Mononuclear cell (primary cell): ENCODE results near the gene ATF7IP2. TPM values are rescaled to one million over a fixed set of nuclear protein-coding genes. Genes with fewer than 3 reads are reported as not detected.
A peak's percentile ranks its signal among the peaks of the same experiment; 100 is the strongest.
"Not testable (repeated sequence)": the region's sequence is repeated elsewhere in the genome, so short reads cannot be mapped to it uniquely, and the experiment has no call there.

Experiments used
- H3K27me3 ChIP-seq: 2 replicates; pipeline ENCODE4 v1.6.0; 2011; ENCODE audit warnings: low read length, control low read depth; ENCODE audit not compliant: insufficient read depth
- H3K4me1 ChIP-seq: 2 replicates; pipeline ENCODE4 v1.5.1; 2011; ENCODE audit warnings: mild to moderate bottlenecking, low read length, control low read depth; ENCODE audit not compliant: insufficient read depth
- H3K4me3 ChIP-seq: 2 replicates; pipeline ENCODE4 v1.5.1; 2011; ENCODE audit warnings: mild to moderate bottlenecking, low read length, moderate library complexity
- H3K9me3 ChIP-seq: 2 replicates; pipeline ENCODE4 v1.5.1; 2011; ENCODE audit warnings: low read depth, mild to moderate bottlenecking, control low read depth, low read length
- total RNA-seq: library from RNA; depleted of rRNA; stranded (reverse); fragments of >200 nt; gene quantifications from one replicate; pipeline ENCODE4 v1.2.3, GENCODE V29; 2012

Gene ATF7IP2
- 133 TPM for total RNA-seq

- Histone ChIP-seq H3K27me3 (no peaks in the 10 kb centered on the region), H3K9me3 (no peaks in the 10 kb centered on the region), H3K4me3 (peak within 1 kb of the TSS; percentile 67), H3K4me1 (peaks cover 11% of the 10 kb centered on the region)
Observed at GRCh38 chr16:10385725-10386516, at the start of gene ATF7IP2. ATF7IP2 (plus strand) TSS chr16:10386061; CDS start chr16:10430621, 44,560 bp downstream.

GRCh38 chr16:10338426-10338825 lies 47.4 kb upstream of the ATF7IP2 start:
- Histone ChIP-seq H3K4me1 (peaks cover 2% of the 10 kb centered on the region), H3K9me3 (peaks cover 13% of the 10 kb centered on the region)

GRCh38 chr16:10339777-10340732 lies 45.8 kb upstream of the ATF7IP2 start:
- Histone ChIP-seq H3K4me3 (no peak overlapping the region), H3K4me1 (no peaks in the 10 kb centered on the region), H3K27me3 (no peaks in the 10 kb centered on the region), H3K9me3 (peaks cover 13% of the 10 kb centered on the region)

More at GRCh38 chr16:10338426-10338825, 47.4 kb upstream of the ATF7IP2 start:
- no peaks in the 10 kb centered on the region for H3K27me3 ChIP-seq
- no peak overlapping the region for H3K4me3 ChIP-seq

- H3K9me3 ChIP-seq, result peaks cover 13% of the 10 kb centered on the region
- H3K4me1 ChIP-seq, result no peaks in the 10 kb centered on the region
- no peak overlapping the region for H3K4me3 ChIP-seq
- no peaks in the 10 kb centered on the region for H3K27me3 ChIP-seq
Observed at GRCh38 chr16:10343124-10343760, 42.6 kb upstream of the ATF7IP2 start.

- not testable (repeated sequence) for H3K4me1 ChIP-seq, H3K4me3 ChIP-seq, H3K27me3 ChIP-seq, H3K9me3 ChIP-seq
Observed at GRCh38 chr16:10344699-10345098, 41.2 kb upstream of the ATF7IP2 start.

- Histone ChIP-seq H3K27me3 (no peaks in the 10 kb centered on the region), H3K9me3 (peaks cover 8% of the 10 kb centered on the region), H3K4me3 (no peak overlapping the region), H3K4me1 (no peaks in the 10 kb centered on the region)
Observed at GRCh38 chr16:10345629-10346028, 40.2 kb upstream of the ATF7IP2 start.

GRCh38 chr16:10349851-10350250 lies 36.0 kb upstream of the ATF7IP2 start:
- Histone ChIP-seq H3K4me3 (no peak overlapping the region), H3K9me3 (no peaks in the 10 kb centered on the region), H3K27me3 (no peaks in the 10 kb centered on the region), H3K4me1 (no peaks in the 10 kb centered on the region)

- Histone ChIP-seq H3K9me3 (no peaks in the 10 kb centered on the region), H3K27me3 (no peaks in the 10 kb centered on the region), H3K4me3 (no peak overlapping the region), H3K4me1 (no peaks in the 10 kb centered on the region)
Observed at GRCh38 chr16:10352262-10352661, 33.6 kb upstream of the ATF7IP2 start.

GRCh38 chr16:10355589-10355988 lies 30.3 kb upstream of the ATF7IP2 start:
- Histone ChIP-seq H3K4me1 (no peaks in the 10 kb centered on the region), H3K27me3 (no peaks in the 10 kb centered on the region), H3K9me3 (no peaks in the 10 kb centered on the region), H3K4me3 (no peak overlapping the region)

GRCh38 chr16:10356870-10357842 lies 28.7 kb upstream of the ATF7IP2 start:
- no peaks in the 10 kb centered on the region for H3K9me3 ChIP-seq
- no peaks in the 10 kb centered on the region for H3K27me3 ChIP-seq
- no peak overlapping the region for H3K4me3 ChIP-seq

GRCh38 chr16:10361747-10362076 lies 24.1 kb upstream of the ATF7IP2 start:
- H3K4me1 ChIP-seq, result peaks cover 12% of the 10 kb centered on the region
- not testable (repeated sequence) for H3K4me3 ChIP-seq, H3K27me3 ChIP-seq, H3K9me3 ChIP-seq

More at GRCh38 chr16:10356870-10357842, 28.7 kb upstream of the ATF7IP2 start:
- H3K4me1 ChIP-seq, result peaks cover 4% of the 10 kb centered on the region

- Histone ChIP-seq H3K4me1 (peaks cover 12% of the 10 kb centered on the region), H3K27me3 (no peaks in the 10 kb centered on the region), H3K9me3 (no peaks in the 10 kb centered on the region), H3K4me3 (no peak overlapping the region)
Observed at GRCh38 chr16:10362077-10362863, 23.6 kb upstream of the ATF7IP2 start.

GRCh38 chr16:10362864-10363197 lies 23.0 kb upstream of the ATF7IP2 start:
- H3K27me3 ChIP-seq, H3K4me3 ChIP-seq, H3K9me3 ChIP-seq: not testable (repeated sequence)
- peaks cover 12% of the 10 kb centered on the region for H3K4me1 ChIP-seq

GRCh38 chr16:10366619-10367018 lies 19.2 kb upstream of the ATF7IP2 start:
- not testable (repeated sequence) for H3K9me3 ChIP-seq, H3K27me3 ChIP-seq, H3K4me3 ChIP-seq
- peaks cover 12% of the 10 kb centered on the region for H3K4me1 ChIP-seq
